Activated B cell treated with CpG ODN at 0.5 μM for 24 hours (primary cell): ENCODE results near the gene MYL12A. TPM values are rescaled to one million over a fixed set of nuclear protein-coding genes. Genes with fewer than 3 reads are reported as not detected.

ENCODE experiments used
- ATAC-seq: fragments of 200-7000 bp; cut with Tn5 transposase; one replicate; pipeline ENCODE4 v1.10.0; 2021; ENCODE audit warnings: low read depth, mild to moderate bottlenecking, moderate library complexity
- CTCF ChIA-PET: fragments of 350-600 bp; sonication (Branson Sonifier 250); formaldehyde crosslinking; loops from one replicate; lab custom pipeline; 2021; ENCODE audit warnings: antibody characterized with exemption; lab: Charles Lee
- POLR2A ChIA-PET: fragments of 350-600 bp; sonication (Branson Sonifier 250); formaldehyde crosslinking; loops from one replicate; lab custom pipeline; 2021; ENCODE audit warnings: antibody characterized with exemption; lab: Charles Lee
- DNase-seq: peaks from one replicate; pipeline ENCODE4 v3.0.0; 2022
- H3K27ac Mint-ChIP-seq: one replicate; pipeline ENCODE4 v1.8.0; 2020; ENCODE audit warnings: mixed read lengths
- H3K27me3 Mint-ChIP-seq: one replicate; pipeline ENCODE4 v1.8.0; 2021; ENCODE audit warnings: mixed read lengths
- H3K36me3 Mint-ChIP-seq: one replicate; pipeline ENCODE4 v1.8.0; 2021; ENCODE audit warnings: low read depth, mixed read lengths
- H3K4me1 Mint-ChIP-seq: one replicate; pipeline ENCODE4 v1.8.0; 2021; ENCODE audit warnings: mixed read lengths
- H3K4me3 Mint-ChIP-seq: one replicate; pipeline ENCODE4 v1.8.0; 2020; ENCODE audit warnings: mild to moderate bottlenecking, mixed read lengths
- H3K9me3 Mint-ChIP-seq: one replicate; pipeline ENCODE4 v1.8.0; 2020; ENCODE audit warnings: mixed read lengths
- CTCF ChIP-seq: fragments of 200-600 bp; IDR thresholded peaks from one replicate; pipeline ENCODE4 v1.8.0; 2022; ENCODE audit warnings: antibody characterized with exemption, mild to moderate bottlenecking
- intact Hi-C: fragments of 100-400 bp; cut with micrococcal nuclease; formaldehyde crosslinking; loops from one replicate; pipeline ENCODE4 v1.15.1; 2024
- total RNA-seq: library from RNA; stranded (reverse); gene quantifications from 2 replicates; pipeline ENCODE4 v1.2.3, GENCODE V29; 2022

The MYL12A gene
- total RNA-seq, 1 donor from 2014 or later: 394 TPM

GRCh38 chr18:3254725-3255124, 7.1 kb downstream of the MYL12A start:
- no peak for TF ChIP-seq CTCF
- peaks cover 87% of the 10 kb centered on the region for H3K4me1 Mint-ChIP-seq
- no peak overlapping the region for H3K4me3 Mint-ChIP-seq
- peak overlapping the region; percentile 46 for H3K27ac Mint-ChIP-seq
- H3K9me3 Mint-ChIP-seq: no peaks in the 10 kb centered on the region
- intact Hi-C loops: no loop called here
- ChIA-PET CTCF (interaction anchor here (1.0 to 2.4 kb wide), 2 partner anchors 9 to 342 kb away, joined by 4 to 7 read pairs; no protein-coding TSS in a partner anchor), POLR2A (interaction anchor here (1.6 kb wide), 1 partner anchor 194 kb away, joined by 4 read pairs; no protein-coding TSS in a partner anchor)
- ATAC-seq (no peak), DNase-seq (no peak)
- H3K36me3 Mint-ChIP-seq: peaks cover 73% of the 10 kb centered on the region
- no peaks in the 10 kb centered on the region for H3K27me3 Mint-ChIP-seq

GRCh38 chr18:3255611-3256165, 8.1 kb downstream of the MYL12A start:
- POLR2A ChIA-PET: interaction anchor here (0.6 to 2.0 kb wide), 5 partner anchors 8 to 339 kb away, joined by 4 to 25 read pairs (median 8); partner anchors contain the start of gene MYL12A

GRCh38 chr18:3256693-3257626, 9.4 kb downstream of the MYL12A start:
- Mint-ChIP-seq H3K4me1 (peaks cover 83% of the 10 kb centered on the region), H3K36me3 (peaks cover 68% of the 10 kb centered on the region), H3K27me3 (no peaks in the 10 kb centered on the region), H3K9me3 (no peaks in the 10 kb centered on the region), H3K27ac (peak overlapping the region; percentile 86), H3K4me3 (peak overlapping the region; percentile 57)
- intact Hi-C loops: no loop called here
- CTCF ChIA-PET: interaction anchor here (1.2 to 2.4 kb wide), 2 partner anchors 11 to 410 kb away, joined by 3 to 7 read pairs; no protein-coding TSS in a partner anchor
- DNase-seq (no peak), ATAC-seq (no peak)
- TF ChIP-seq CTCF: no peak
- POLR2A ChIA-PET: interaction anchor here (1.1 to 2.0 kb wide), 4 partner anchors 9 to 337 kb away, joined by 4 to 25 read pairs (median 10); partner anchors contain the start of gene MYL12A

More at GRCh38 chr18:3255611-3256165, 8.1 kb downstream of the MYL12A start:
- Mint-ChIP-seq H3K36me3 (peaks cover 67% of the 10 kb centered on the region), H3K27me3 (no peaks in the 10 kb centered on the region), H3K4me1 (peaks cover 85% of the 10 kb centered on the region), H3K4me3 (peak overlapping the region; percentile 1), H3K27ac (peak overlapping the region; percentile 71), H3K9me3 (no peaks in the 10 kb centered on the region)
- DNase-seq (no peak), ATAC-seq (peak; percentile 61)
- TF ChIP-seq CTCF: no peak
- intact Hi-C loops: no loop called here
- CTCF ChIA-PET: interaction anchor here (2.4 kb wide), 1 partner anchor 10 kb away, joined by 7 read pairs; no protein-coding TSS in a partner anchor

- TF ChIP-seq CTCF: no peak
- no peak overlapping the region for H3K4me3 Mint-ChIP-seq
- H3K4me1 Mint-ChIP-seq: peaks cover 78% of the 10 kb centered on the region
- ChIA-PET POLR2A (no interaction called here), CTCF (interaction anchor here (1.2 kb wide), 1 partner anchor 409 kb away, joined by 3 read pairs; no protein-coding TSS in a partner anchor)
- DNase-seq: no peak
- intact Hi-C loops: no loop called here
- peaks cover 68% of the 10 kb centered on the region for H3K36me3 Mint-ChIP-seq
- no peak for ATAC-seq
- H3K27me3 Mint-ChIP-seq: no peaks in the 10 kb centered on the region
- H3K9me3 Mint-ChIP-seq: no peaks in the 10 kb centered on the region
- peak overlapping the region; percentile 86 for H3K27ac Mint-ChIP-seq
Observed at GRCh38 chr18:3257627-3258120, 10.1 kb downstream of the MYL12A start.
